GM23338 (cell line): ENCODE data around the gene ANKRD66.
"Not testable (repeated sequence)": the region's sequence is repeated elsewhere in the genome, so short reads cannot be mapped to it uniquely, and the experiment has no call there.

ENCODE experiments used
- CREB1 ChIP-seq: fragments of 250-450 bp; sonication (Bioruptor Pico); IDR thresholded peaks from 2 replicates; pipeline ENCODE4 v1.5.0; 2020; ENCODE audit warnings: low read depth, mild to moderate bottlenecking, moderate library complexity
- CTCF ChIP-seq, 2 experiments: fragments of 200-600 bp in 1 of 2; sonication (generic) in 1 of 2; conservative IDR thresholded peaks; 2 replicates each; pipeline versions ENCODE4 v1.5.1 to v1.6.1; 2016 to 2017; ENCODE audit warnings: antibody characterized with exemption in 2 of 2, low read depth in 2 of 2, mild to moderate bottlenecking in 2 of 2, moderate library complexity in 1 of 2
- EZH2 ChIP-seq: fragments of 200-600 bp; sonication (generic); IDR thresholded peaks from one replicate; pipeline ENCODE4 v1.8.0; 2017; ENCODE audit warnings: antibody characterized with exemption, mild to moderate bottlenecking, low read depth; ENCODE audit not compliant: unreplicated experiment
- EZH2phosphoT487 ChIP-seq: fragments of 200-600 bp; sonication (generic); IDR thresholded peaks from one replicate; pipeline ENCODE4 v1.8.1; 2018; ENCODE audit warnings: antibody characterized with exemption; ENCODE audit not compliant: unreplicated experiment
- JUNB ChIP-seq: IDR thresholded peaks from one replicate; pipeline ENCODE4 v1.6.1; 2016; ENCODE audit warnings: antibody characterized with exemption; ENCODE audit not compliant: unreplicated experiment
- POLR2AphosphoS5 ChIP-seq: IDR thresholded peaks from 2 replicates; pipeline ENCODE4 v1.6.1; 2016; ENCODE audit warnings: antibody characterized with exemption, low read depth
- REST ChIP-seq: IDR thresholded peaks from one replicate; pipeline ENCODE4 v1.6.1; 2018; ENCODE audit warnings: antibody characterized with exemption; ENCODE audit not compliant: unreplicated experiment
- STAT1 ChIP-seq: IDR thresholded peaks from one replicate; pipeline ENCODE4 v1.6.1; 2016; ENCODE audit warnings: antibody characterized with exemption; ENCODE audit not compliant: unreplicated experiment
- ZNF114 ChIP-seq: fragments of 250-450 bp; sonication (Bioruptor Pico); IDR thresholded peaks from 2 replicates; pipeline ENCODE4 v1.5.0; 2020; ENCODE audit warnings: mild to moderate bottlenecking, moderate library complexity
- ZNF331 ChIP-seq: fragments of 250-450 bp; sonication (Bioruptor Pico); IDR thresholded peaks from 2 replicates; pipeline ENCODE4 v1.5.0; 2020; ENCODE audit warnings: low read depth, mild to moderate bottlenecking, moderate library complexity

GRCh38 chr6:46774736-46775135, 28.0 kb downstream of the ANKRD66 start:
- TF ChIP-seq EZH2; CTCF (conservative IDR thresholded peaks at IDR 0.05; ENCODE audit: low read depth in 2 of 2); JUNB; CREB1 (CRISPR knock-in tag); REST; POLR2AphosphoS5; EZH2phosphoT487; ZNF331 (CRISPR knock-in tag); STAT1; ZNF114 (CRISPR knock-in tag): not testable (repeated sequence)
